Midbrain (tissue), 1 donor: ENCODE data around the gene KCNC3.
"Not testable (repeated sequence)": the region's sequence is repeated elsewhere in the genome, so short reads cannot be mapped to it uniquely, and the experiment has no call there.

Source experiments
- DNase-seq: peaks from one replicate; lab custom pipeline; 2025; lab: John Stamatoyannopoulos, UW

The KCNC3 gene

DNA sequence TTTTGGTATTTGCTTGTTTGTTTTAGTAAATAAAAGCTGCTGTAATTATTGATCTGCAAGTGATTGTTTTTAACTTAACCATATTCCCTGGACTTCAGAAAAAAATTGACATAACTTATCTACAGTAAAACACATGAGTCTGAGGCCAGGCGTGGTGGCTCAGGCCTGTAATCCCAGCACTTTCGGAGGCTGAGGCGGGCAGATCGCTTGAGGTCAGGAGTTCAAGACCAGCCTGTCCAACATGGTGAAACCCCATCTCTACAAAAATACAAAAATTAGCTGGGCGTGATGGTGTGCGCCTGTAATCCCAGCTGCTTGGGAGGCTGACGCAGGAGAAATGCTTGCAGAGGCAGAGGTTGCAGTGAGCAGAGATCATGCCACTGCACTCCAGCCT lies 24.3 kb upstream of the KCNC3 start:
- not testable (repeated sequence) for DNase-seq

DNA sequence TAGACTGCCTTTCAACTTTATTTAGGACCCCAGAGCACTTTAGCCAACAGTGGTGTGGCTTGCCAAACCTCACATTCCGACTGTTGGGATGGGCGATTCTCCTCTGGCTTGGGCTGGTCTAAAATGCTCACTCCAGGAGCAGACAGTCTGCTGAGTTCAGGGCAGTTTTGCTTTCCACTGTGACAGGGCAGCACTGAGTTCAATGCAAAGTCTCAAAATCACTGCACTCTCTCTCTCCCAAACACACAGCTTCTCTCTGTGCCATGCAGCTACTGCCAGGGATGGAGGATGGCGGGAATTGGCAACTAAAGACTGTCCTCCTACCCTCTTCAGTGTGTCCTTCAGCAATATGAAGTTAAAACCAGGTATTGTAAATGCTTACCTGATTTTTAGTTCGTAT lies 23.1 kb upstream of the KCNC3 start:
- DNase-seq = no peak

DNA sequence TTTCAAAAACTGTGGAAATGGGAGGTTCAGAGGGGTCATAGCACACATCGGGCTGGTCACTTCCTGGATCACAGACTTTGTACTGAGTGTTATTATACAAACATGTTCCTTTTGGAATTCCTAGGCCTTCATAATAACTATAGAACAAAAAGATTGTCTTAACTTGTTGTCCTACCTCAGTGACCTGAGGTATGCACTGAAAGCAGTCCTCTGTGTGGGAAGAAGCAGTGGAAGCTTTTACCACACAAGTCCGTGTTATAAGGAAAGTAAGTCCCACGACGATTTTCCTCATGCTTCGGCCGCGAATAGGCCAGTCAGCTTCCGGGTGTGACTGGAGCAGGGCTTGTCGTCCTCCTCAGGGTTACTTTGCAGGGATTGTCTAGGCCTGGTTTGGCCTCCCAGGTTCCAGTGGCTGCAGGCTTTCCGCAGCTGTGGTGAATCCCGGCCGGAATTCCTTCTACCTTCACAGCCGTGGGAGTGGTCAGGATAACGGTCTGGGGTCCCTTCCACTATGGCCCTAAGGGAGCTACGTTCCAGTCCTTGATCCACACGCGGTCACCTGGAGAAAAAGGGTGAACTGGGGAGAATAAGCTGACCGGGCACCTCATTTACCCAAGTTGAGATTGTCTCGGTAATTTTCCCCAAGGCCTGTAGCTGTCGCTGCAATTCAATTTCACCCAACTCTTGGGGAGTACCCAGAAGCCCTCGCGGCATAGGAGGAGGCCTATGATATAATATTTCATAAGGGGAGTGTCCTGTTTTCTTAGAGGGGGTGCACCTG lies 20.3 kb upstream of the KCNC3 start:
- no peak for DNase-seq

DNA sequence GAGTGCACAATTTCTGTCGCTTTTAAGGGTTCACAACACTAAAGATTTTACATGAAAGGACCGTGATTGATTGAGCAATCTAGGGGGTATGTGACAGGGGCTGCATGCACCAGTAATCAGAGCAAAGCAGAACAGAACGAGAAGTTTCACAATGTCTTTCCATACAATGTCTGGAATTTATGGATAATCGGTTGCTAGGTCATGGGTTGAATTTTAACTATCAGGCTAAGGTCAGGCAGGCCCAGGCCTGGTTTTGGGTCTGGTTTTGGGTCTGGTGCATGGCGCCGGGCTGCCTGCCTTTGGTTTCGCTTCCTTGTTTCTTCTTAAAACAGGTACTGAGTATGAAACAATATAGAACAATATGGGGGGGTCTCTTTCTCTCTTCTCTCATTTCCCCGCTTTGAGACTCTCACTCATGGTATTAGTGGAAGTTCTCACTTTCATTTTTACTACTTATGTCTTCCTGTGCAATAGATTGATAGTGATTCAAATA lies 18.0 kb upstream of the KCNC3 start:
- DNase-seq = not testable (repeated sequence)

DNA sequence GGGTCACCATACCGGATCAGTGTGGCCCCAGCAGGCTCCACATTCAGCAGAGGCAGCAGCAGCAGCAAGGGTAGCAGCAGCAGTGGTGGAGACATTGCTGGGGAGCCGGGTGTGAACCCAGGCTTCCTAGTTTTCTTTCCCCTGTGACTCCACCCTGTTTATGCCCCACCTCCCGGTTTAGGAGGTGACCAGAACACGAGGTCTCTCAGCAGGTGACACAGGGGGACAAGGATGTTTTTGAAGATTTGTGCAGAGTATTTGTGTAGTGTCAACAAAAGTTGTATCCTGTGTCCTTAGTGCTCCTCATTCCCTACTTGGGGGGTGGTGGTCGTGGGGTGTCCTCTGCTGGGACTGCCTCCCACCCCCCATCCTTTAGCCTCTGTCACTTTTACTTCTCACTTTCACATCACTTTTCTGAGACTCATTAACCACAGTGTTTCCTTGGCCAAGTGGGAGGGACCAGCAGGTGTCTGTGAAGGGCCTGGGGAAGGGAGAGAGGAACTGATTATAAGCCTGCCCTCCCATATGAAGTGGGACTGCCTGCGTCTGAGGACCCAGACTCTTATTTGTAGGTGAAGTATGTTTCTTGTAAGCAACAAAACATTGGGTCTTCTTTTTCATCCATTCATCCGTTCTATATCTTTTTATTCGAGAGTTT lies 15.6 kb upstream of the KCNC3 start:
- DNase-seq = peak; percentile 29

DNA sequence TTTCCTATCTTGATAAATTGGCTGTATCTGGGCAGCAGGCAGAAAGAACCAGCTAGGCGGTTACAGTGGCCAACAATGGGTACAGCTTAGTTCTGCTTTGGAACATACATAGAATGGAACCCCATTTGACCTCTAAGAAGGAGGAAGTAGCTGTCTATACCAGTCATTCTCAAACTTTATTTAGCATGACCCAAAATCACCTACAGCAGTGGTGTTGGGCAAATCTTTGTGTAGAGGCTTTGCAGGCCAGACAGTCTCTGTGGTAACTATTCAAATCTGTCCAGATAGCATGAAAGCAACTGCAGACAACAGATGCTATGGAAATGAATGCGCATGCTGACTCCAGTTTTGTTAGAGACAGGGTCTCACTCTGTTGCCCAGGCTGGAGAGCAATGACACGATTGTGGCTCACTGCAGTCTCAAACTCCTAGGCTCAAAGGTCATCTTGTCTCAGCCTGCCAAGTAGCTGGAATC lies 12.0 kb upstream of the KCNC3 start:
- no peak for DNase-seq

DNA sequence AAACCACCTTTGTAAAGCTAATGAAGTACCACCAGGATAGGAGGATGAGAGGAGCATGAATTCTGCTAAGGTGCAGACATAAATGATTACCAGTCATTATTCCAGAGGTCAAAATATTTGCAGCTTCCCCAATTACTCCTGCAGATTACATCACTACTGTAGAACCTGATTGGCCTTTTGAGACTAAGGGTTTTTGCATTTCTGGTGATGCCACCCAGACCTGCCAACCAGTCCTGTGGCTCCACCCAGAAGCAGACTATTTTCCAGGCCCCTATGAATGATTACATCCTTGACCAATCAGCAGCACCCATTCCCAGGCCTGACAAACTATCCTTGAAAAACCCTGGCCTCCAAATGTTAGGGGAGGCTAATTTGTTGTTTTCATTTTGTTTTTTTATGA lies 11.2 kb upstream of the KCNC3 start:
- DNase-seq = no peak

DNA sequence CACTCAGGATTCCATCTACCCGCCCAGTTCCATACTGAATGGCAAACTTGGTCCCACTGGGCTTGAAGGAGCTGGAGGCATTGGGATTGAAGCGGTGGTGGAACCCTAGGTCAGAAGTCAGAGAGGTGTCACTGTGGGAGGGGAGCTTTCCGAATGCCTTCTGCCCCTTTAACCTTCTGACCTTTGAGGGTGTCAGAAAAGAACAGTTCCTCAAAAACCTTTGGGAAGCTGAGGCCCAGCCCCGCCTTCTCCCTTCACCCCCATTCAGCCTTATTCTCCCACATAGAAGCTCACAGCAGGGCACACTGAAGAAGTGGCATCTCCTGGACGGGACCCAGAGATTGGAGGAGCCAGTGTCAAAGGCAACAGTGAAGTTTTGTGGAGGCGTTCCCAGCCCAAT lies 7.9 kb upstream of the KCNC3 start:
- not testable (repeated sequence) for DNase-seq

DNA sequence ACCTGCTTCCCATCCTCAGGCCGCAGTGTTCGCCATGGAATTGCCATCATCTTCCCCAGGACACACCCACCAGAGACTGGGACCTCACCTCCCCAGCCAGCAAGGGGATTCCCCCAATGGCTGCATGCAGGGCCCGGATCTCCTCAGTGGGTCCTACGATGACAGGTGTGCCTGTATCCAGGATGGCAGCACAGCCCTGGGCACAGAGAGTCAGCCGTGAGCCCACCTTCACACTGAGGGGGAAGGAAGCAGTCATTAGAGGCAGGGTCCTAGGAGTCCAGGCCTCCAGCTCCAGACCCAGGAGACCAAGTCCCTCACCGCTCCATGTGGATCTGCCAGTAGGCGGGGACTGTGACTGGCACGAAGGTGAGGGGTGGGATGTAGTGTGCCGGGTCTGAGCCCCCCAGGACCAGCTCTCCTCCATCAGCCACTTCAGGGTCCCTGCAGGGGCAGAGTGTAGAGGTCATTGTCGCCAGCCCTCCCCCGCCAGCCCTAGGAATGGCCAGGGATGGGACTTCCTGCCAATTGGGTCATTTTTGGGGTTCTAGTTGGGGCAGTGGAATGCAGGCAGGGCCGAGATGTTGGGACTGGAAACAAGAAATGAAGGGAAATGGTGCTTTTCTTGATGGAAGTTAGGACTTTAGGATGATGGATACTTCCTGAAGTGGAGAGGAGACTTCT lies 5.7 kb upstream of the KCNC3 start:
- DNase-seq = no peak

DNA sequence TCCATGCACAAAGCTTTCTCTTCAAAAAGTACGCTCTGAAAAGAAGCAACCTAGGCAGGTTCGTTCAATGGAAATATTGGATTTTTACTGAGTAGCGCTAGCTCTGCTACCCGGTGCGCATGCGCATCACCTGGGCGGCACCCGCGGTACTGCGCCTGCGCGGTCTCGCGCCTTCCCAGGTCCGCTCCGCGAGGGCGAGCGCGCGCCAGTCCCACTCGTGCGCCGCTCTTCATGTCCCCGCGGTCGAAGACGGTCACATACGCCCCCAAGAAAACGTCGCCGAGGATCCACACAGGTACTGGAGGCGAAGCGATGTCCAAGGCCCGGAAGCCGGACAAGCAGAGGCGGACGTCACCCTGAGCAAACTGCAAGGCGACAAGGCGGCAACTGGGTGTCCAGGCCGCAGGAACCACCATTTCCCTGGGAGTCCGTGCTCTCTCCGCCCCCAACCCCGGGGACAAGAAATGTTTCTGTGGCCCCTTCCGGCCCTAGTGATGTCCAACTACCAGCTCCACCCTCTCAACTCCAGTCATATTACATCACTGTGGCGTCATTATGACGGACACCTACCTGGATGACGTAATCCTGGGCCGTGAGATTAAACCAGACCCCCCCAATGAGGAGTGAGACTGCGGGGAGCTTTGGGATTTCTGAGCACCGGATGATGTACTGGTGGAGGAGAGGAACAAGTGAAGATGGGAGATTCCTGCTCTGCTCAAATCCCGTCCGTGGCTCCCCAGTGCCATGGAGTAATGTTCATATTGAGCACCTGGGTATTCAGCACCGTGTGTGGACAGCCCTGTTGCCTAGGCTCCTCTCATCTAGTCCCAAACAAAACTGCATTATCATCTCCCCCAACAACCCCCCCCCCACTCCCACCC lies 4.8 kb upstream of the KCNC3 start:
- DNase-seq = peak; percentile 93

DNA sequence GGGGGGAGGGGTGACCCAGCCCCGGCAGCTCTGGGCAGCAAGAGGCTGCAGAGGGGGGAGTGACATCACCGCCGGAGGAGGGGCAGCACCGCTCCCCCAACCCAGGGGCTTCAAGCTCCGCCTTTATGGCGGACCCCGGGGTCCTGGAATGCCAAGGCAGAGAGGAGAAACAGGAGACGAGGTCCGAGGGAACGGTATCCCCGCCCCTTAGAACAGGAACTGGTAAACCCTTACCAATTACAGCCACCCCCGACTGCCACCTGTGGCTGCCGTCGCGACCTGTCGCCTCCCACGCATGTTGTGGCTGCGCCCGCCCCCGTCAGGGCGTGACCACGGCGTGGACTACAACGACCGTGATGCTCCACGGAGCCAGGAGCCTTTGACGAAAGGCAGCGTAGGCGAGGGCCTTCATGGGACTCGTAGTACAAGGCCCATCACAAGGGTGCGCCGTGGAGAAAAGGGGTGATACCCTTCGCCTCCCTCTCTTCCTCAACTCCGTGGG lies 4.1 kb upstream of the KCNC3 start:
- peak; percentile 94 for DNase-seq

DNA sequence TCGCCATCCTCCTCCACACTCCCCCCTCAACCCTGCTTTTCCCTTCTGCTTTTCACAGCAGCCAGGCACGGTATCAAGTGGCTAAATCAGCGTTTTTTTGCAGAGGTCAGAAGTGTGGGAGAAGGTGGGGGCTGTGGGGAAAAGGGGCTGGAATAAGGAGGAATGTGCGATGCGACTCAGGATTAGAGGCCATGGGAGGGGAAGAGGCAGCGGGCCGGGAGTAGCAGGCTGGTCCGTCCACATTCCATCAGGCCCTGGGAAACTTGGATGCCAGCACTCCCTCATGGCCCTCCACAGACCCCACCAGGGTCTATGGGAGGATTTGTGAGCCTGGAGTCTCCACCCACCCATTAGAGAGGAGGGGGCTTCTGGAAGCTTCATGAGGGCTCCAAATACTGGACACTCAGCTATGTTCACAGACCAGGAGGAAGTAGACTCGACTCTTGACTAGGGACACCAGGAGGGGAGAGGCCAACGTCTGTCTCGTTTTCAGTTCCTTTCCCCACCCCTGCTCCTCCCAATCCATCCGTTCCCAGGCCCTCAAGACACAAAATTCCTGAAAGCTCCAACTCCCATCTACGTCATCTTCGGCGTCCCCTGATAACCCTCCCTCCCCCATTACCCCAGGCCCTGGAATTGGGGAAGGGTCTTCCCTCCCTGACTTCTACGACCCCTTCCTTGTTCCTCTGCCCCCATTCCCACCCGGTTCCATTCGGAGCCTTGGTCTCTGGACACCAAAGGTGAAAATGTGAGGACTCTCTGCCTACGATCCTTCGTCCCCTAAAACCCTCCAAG lies 3.3 kb upstream of the KCNC3 start:
- no peak for DNase-seq

DNA sequence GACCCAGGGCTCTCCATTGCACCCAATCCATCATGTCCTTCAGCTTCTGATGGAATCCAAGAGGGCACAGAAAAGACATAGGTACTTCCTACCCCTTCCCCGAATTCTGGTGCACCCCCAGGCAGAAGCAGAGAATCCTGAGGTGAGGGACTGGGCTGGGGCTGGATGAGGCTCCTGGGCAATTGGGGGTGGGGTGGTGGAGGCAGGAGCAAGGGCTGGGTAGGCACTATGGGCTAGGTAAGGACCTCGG lies 2.7 kb upstream of the KCNC3 start:
- DNase-seq = no peak

DNA sequence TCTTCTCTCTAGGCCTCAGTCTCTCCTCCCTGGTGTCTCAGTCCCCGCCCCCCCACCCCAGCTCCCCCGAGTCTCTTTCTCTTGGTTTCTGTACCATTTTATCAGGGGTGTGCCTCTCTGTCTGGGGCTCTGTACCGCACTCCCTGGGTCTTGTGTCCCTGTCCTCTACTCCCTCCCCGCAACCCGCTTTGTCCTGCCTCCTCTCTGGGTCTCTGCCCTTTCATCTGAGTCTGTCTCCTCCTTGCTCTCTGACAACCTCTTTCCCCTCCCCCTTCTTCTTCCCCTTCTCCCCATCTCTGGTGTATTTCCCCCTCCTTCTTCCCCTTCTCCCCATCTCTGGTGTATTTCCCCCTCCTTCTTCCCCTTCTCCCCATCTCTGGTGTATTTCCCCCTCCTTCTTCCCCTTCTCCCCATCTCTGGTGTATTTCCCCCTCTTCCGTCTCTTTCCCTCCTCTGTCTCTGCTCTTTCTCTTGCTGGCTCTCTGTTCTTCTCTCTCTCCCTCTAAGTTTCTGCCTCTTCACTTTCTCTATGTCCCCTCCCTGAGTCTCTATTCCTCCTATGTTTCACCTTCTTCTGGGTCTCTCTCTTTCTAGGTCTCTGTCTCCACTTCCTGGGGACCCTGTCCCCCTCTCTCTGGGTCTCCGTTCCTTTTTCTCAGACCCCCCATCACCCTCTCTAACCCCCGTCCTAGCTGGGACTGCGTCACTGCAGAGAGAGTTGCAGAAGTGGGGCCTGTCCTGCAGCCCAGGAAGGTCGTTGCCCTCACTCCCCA lies 2.2 kb upstream of the KCNC3 start:
- no peak for DNase-seq

DNA sequence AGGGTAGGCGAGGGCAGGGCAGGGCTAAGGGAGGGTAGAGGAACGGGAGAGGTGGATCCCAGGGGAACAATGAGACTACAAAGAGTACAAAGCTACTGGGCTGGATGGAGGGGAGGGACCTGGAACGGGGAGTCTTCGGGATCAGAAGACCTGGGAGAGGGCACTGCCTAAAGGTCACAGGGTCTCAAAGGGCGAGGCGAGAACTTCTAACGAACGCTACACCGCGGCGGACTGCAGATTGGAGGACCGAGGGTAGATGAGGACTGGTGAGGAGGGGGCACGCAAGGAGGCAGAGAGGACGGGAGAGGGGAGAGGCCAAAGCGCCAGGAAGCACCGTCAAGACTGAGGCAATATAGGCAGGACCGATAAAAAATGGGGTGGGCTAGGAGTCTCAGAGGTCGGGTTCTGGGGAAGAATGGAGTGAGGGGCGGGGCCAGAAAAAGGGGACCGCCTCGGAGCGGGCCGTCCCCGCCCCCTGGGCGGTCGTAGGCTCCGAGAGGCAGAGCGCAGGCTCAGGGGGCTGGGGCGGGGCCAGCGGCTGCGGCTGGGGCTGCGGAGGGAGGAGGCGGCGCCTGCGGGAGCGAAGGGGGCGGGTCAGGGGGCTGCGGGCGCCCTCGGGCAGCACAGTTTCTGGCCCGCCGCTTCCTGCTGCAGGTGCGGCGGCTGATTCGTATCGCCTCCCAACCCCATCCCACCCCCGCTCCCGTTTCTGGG lies 1.3 kb upstream of the KCNC3 start:
- DNase-seq = peak; percentile 92

DNA sequence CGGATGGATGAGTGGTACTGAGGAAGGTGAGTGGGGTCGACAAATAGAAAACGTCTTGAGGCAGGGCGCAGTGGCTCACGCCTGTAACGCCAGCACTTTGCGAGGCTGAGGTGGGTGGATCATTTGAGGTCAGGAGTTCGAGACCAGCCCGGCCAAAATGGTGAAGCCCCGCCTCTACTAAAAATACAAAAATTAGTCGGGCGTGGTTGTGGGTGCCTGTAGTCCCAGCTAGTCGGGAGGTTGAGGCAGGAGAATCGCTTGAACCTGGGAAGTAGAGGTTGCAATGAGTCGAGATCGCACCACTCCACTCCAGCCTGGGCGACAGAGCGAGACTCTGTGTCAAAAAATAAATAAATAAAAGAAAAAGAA lies 733 bp upstream of the KCNC3 start:
- not testable (repeated sequence) for DNase-seq

DNA sequence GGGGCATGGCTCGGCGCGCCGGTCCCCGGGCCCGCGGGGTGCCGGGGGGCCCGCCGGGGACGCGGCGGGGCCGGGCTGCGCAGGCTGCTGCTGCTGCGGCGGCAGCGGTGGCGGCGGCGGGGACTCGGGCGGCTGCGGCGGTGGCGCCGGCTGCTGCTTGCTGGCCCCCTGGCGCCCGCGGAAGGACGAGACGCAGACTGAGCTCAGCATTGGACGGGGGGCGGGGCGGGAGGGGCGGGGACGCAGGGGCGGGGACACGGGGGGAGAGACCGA lies 368 bp downstream of the KCNC3 start:
- DNase-seq = no peak

DNA sequence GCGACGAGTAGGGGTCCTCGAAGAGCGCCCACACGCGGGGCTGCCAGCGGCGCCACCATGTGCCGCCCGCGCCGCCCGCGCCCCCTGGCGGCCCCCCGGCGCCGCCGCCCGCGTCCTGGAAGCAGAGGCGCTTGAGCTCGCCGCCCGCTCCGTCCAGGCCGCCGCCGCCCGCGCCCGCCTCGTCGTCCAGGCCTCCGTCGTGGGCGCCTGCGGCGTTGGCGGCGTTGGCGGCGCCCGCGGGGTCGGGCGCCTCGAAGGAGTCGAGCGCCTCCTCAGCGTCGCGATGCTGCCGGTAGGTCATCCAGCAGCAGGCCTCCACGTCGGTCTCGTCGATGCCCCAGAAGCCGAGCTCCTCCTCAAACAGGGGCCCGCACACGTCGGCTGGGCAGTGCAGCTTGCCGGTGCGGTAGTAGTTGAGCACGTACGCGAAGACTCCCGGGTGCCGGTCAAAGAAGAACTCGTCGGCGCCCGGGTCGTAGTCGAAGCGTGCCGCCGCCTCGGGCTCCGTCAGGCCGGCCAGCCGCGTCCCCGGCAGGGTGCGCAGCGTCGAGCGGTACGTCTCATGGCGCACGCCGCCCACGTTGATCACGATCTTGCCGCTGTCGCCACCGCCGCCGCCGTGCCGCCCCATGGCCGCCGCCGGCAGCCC lies 829 bp downstream of the KCNC3 start:
- no peak for DNase-seq

DNA sequence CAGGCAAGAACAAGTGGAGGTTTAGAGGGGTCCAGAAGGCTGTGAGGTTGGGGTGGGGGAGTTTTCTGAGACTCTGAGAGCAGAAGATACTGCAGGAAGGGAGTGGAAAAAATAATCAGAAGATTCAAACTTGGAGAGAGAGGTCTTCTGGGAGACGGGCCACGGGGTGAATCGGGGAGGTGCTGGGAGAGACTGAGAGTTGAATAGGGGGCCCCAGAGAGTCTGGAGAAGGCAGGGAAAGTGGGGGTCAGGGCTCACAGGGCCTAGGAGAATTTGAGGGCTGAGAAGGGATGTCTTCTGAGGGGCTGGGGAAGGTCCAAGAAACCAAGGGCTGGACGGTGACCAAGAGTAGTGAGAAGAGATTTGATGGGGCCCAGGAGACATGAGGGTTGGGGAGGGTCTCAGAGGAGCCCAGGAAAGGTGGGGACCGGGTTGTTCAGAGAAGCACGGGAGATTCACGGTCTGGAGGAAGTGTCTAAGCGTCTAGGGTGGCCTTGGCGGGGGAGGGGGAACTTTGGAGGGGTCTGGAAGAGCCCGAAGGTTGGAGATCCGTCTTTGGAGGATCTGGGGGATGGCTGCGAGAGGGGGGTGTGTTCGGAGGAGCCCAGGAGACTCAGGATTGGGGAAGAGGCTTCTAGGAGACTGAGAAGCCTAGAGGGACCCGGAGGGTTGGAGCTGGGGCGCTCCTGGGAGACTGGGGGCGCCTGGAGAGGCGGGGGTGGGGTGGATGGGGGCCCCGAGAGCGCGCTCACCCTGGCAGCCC lies 1.5 kb downstream of the KCNC3 start:
- no peak for DNase-seq
